IMR-90 (cell line): Measurements from ENCODE around the gene LRP1B. TPM values are rescaled to one million over a fixed set of nuclear protein-coding genes. Genes with fewer than 3 reads are reported as not detected.

ENCODE experiments used
- ATAC-seq: fragments of 200-7000 bp; cut with Tn5 transposase; 2 replicates; pipeline ENCODE4 v1.9.1; 2020; ENCODE audit warnings: low read depth, mild to moderate bottlenecking, moderate library complexity
- BruUV-seq: library from RNA; stranded (reverse); fragments of 400-500 nt; replicated peaks from 2 replicates; lab custom pipeline; 2021; lab: Mats Ljungman, UMichigan
- CTCF ChIA-PET: fragments of 300-600 bp; formaldehyde crosslinking; extraction: SDS; loops from one replicate; lab custom pipeline; 2021; ENCODE audit warnings: antibody characterized with exemption; lab: Yijun Ruan, JAX
- POLR2A ChIA-PET: fragments of 300-600 bp; sonication (Branson Sonifier 250); formaldehyde crosslinking; loops from one replicate; lab custom pipeline; 2022; ENCODE audit warnings: antibody characterized with exemption; ENCODE audit not compliant: unreplicated experiment; lab: Charles Lee
- DNase-seq: peaks from one replicate; pipeline ENCODE4 v3.0.0; 2013
- H2AFZ ChIP-seq: replicated peaks from 2 replicates; pipeline ENCODE3; 2013; ENCODE audit warnings: low read length, mild to moderate bottlenecking; ENCODE audit not compliant: poor library complexity
- H2AK5ac ChIP-seq: 2 replicates; pipeline ENCODE4 v1.6.1; 2013; ENCODE audit warnings: low read depth, low read length, inconsistent platforms
- H2AK9ac ChIP-seq: replicated peaks from 2 replicates; pipeline ENCODE3; 2013; ENCODE audit warnings: mild to moderate bottlenecking, low read depth, low read length, moderate library complexity; ENCODE audit not compliant: poor library complexity
- H2BK120ac ChIP-seq: 2 replicates; pipeline ENCODE4 v1.6.1; 2013; ENCODE audit warnings: low read depth, low read length, inconsistent platforms
- H2BK15ac ChIP-seq: 3 replicates; pipeline ENCODE4 v1.6.1; 2013; ENCODE audit warnings: low read depth, low read length, inconsistent platforms
- H2BK20ac ChIP-seq: 2 replicates; pipeline ENCODE4 v1.6.1; 2013; ENCODE audit warnings: low read depth, mild to moderate bottlenecking, inconsistent platforms, low read length, moderate library complexity
- H2BK5ac ChIP-seq: 2 replicates; pipeline ENCODE4 v1.6.1; 2013; ENCODE audit warnings: mild to moderate bottlenecking, low read depth, low read length, inconsistent platforms; ENCODE audit not compliant: poor library complexity, severe bottlenecking
- H3K14ac ChIP-seq: replicated peaks from 2 replicates; pipeline ENCODE4 v1.6.1; 2013; ENCODE audit warnings: low read depth, low read length, inconsistent platforms
- H3K18ac ChIP-seq: 2 replicates; pipeline ENCODE4 v1.6.1; 2013; ENCODE audit warnings: low read depth, low read length, control low read depth
- H3K23ac ChIP-seq: 2 replicates; pipeline ENCODE4 v1.6.1; 2013; ENCODE audit warnings: low read depth, low read length, inconsistent platforms
- H3K27ac ChIP-seq: 2 replicates; pipeline ENCODE4 v1.5.1; 2013; ENCODE audit warnings: mild to moderate bottlenecking, control low read depth, low read length; ENCODE audit not compliant: insufficient read depth
- H3K27me3 ChIP-seq: 2 replicates; pipeline ENCODE4 v1.6.1; 2013; ENCODE audit warnings: low read length; ENCODE audit not compliant: control insufficient read depth, insufficient read depth
- H3K36me3 ChIP-seq: 2 replicates; pipeline ENCODE4 v1.6.1; 2013; ENCODE audit warnings: low read length, mixed read lengths; ENCODE audit not compliant: control insufficient read depth, insufficient read depth
- H3K4ac ChIP-seq: 2 replicates; pipeline ENCODE4 v1.6.1; 2013; ENCODE audit warnings: low read depth, low read length, inconsistent platforms
- H3K4me1 ChIP-seq: 2 replicates; pipeline ENCODE4 v1.6.1; 2013; ENCODE audit warnings: low read length, mixed read lengths; ENCODE audit not compliant: control insufficient read depth, insufficient read depth
- H3K4me2 ChIP-seq: 2 replicates; pipeline ENCODE4 v1.6.1; 2013; ENCODE audit warnings: low read depth, mild to moderate bottlenecking, control low read depth, low read length, moderate library complexity
- H3K4me3 ChIP-seq: 2 replicates; pipeline ENCODE4 v1.5.1; 2013; ENCODE audit warnings: low read depth, mild to moderate bottlenecking, control low read depth, low read length, moderate library complexity; ENCODE audit not compliant: insufficient read depth
- H3K56ac ChIP-seq: 2 replicates; pipeline ENCODE4 v1.6.1; 2013; ENCODE audit warnings: low read length, inconsistent platforms; ENCODE audit not compliant: insufficient read depth; ENCODE audit errors: extremely low read depth
- H3K79me1 ChIP-seq, 2 experiments: 2 replicates each; pipeline ENCODE4 v1.6.1; 2013; ENCODE audit warnings: low read length in 2 of 2, inconsistent platforms in 1 of 2, low read depth in 1 of 2
- H3K9ac ChIP-seq: 2 replicates; pipeline ENCODE4 v1.6.1; 2013; ENCODE audit warnings: low read depth, low read length, control low read depth
- H3K9me1 ChIP-seq: 2 replicates; pipeline ENCODE4 v1.6.1; 2013; ENCODE audit warnings: low read length, inconsistent platforms; ENCODE audit not compliant: insufficient read depth
- H3K9me3 ChIP-seq: 2 replicates; pipeline ENCODE4 v1.6.1; 2013; ENCODE audit warnings: low read length; ENCODE audit not compliant: control insufficient read depth, insufficient read depth
- H4K20me1 ChIP-seq: 2 replicates; pipeline ENCODE4 v1.6.1; 2013; ENCODE audit warnings: low read length, inconsistent platforms; ENCODE audit not compliant: insufficient read depth
- H4K5ac ChIP-seq: 2 replicates; pipeline ENCODE4 v1.6.1; 2013; ENCODE audit warnings: mild to moderate bottlenecking, low read depth, low read length, control low read depth
- H4K8ac ChIP-seq, 2 experiments: 2 replicates each; pipeline ENCODE4 v1.6.1; 2013; ENCODE audit warnings: low read depth in 2 of 2, low read length in 2 of 2, control low read depth in 1 of 2, inconsistent platforms in 1 of 2
- H4K91ac ChIP-seq: 2 replicates; pipeline ENCODE4 v1.6.1; 2013; ENCODE audit warnings: low read depth, low read length, inconsistent platforms; ENCODE audit not compliant: insufficient read depth
- BHLHE40 ChIP-seq: fragments of 150-350 bp; IDR thresholded peaks from 2 replicates; pipeline ENCODE4 v1.6.1; 2016; ENCODE audit warnings: mild to moderate bottlenecking, low read depth, low read length
- CEBPB ChIP-seq: IDR thresholded peaks from 2 replicates; pipeline ENCODE4 v1.6.1; 2012; ENCODE audit warnings: low read depth, low read length, improper control_type of control experiment
- CHD1 ChIP-seq: IDR thresholded peaks from 2 replicates; pipeline ENCODE4 v1.6.1; 2012; ENCODE audit warnings: low read depth, low read length, improper control_type of control experiment
- ELK1 ChIP-seq: fragments of 150-350 bp; IDR thresholded peaks from 2 replicates; pipeline ENCODE4 v1.6.1; 2016; ENCODE audit warnings: low read depth, mild to moderate bottlenecking, low read length, moderate library complexity, borderline replicate concordance
- FOS ChIP-seq: fragments of 150-350 bp; IDR thresholded peaks from 2 replicates; pipeline ENCODE4 v1.6.1; 2016; ENCODE audit warnings: low read depth, low read length
- MAFK ChIP-seq: IDR thresholded peaks from 2 replicates; pipeline ENCODE4 v1.6.1; 2012; ENCODE audit warnings: low read depth, low read length, improper control_type of control experiment
- MAZ ChIP-seq: IDR thresholded peaks from 2 replicates; pipeline ENCODE4 v1.6.1; 2012; ENCODE audit warnings: low read depth, mild to moderate bottlenecking, low read length, improper control_type of control experiment, moderate library complexity, borderline replicate concordance
- MXI1 ChIP-seq: IDR thresholded peaks from 2 replicates; pipeline ENCODE4 v1.6.1; 2012; ENCODE audit warnings: low read depth, mild to moderate bottlenecking, low read length, moderate library complexity, borderline replicate concordance
- NFE2L2 ChIP-seq: fragments of 150-350 bp; IDR thresholded peaks from 2 replicates; pipeline ENCODE4 v1.6.1; 2016; ENCODE audit warnings: low read depth, mild to moderate bottlenecking, low read length
- POLR2A ChIP-seq: IDR thresholded peaks from 2 replicates; pipeline ENCODE4 v1.6.1; 2012; ENCODE audit warnings: mild to moderate bottlenecking, low read depth, low read length
- RAD21 ChIP-seq: IDR thresholded peaks from 2 replicates; pipeline ENCODE4 v1.6.1; 2012; ENCODE audit warnings: low read length, improper control_type of control experiment
- RCOR1 ChIP-seq: IDR thresholded peaks from 2 replicates; pipeline ENCODE4 v1.6.1; 2012; ENCODE audit warnings: mild to moderate bottlenecking, low read length, improper control_type of control experiment; ENCODE audit not compliant: insufficient replicate concordance
- RFX5 ChIP-seq: IDR thresholded peaks from 2 replicates; pipeline ENCODE4 v1.8.0; 2012; ENCODE audit warnings: low read depth, mild to moderate bottlenecking, low read length, moderate library complexity
- SMC3 ChIP-seq: fragments of 150-350 bp; IDR thresholded peaks from 2 replicates; pipeline ENCODE4 v1.6.1; 2016; ENCODE audit warnings: low read depth, mild to moderate bottlenecking, antibody characterized with exemption, low read length, moderate library complexity
- WGBS, 2 experiments: methylation state at CpG; one replicate each; pipeline versions ENCODE4 v1.1.5 to v1.1.7; 2013; ENCODE audit warnings: missing lambda C conversion rate in 2 of 2; ENCODE audit not compliant: insufficient read length in 1 of 2; ENCODE audit errors: extremely low coverage in 2 of 2; 5-methylcytosine and 5-hydroxymethylcytosine counted together
- dilution Hi-C: fragments of 300-500 bp; cut with HindIII; formaldehyde crosslinking; loops from one replicate; pipeline ENCODE4 v1.14.3; 2018; ENCODE audit warnings: low sequenced_read_pairs; ENCODE audit not compliant: unreplicated experiment
- in situ Hi-C: fragments of 300-500 bp; cut with MboI; formaldehyde crosslinking; loops from 3 replicates; pipeline ENCODE4 v1.14.3; 2019; ENCODE audit warnings: low sequenced_read_pairs, inconsistent platforms, mixed read lengths
- intact Hi-C: fragments of 100-400 bp; cut with micrococcal nuclease; formaldehyde crosslinking; loops from 2 replicates; pipeline ENCODE4 v1.10.0; 2022
- polyA plus RNA-seq, 3 experiments: library from polyadenylated mRNA; depleted of rRNA; stranded (reverse); fragments of >200 nt; gene quantifications; 2 replicates each; pipeline ENCODE4 v1.2.3, GENCODE V29; 2012; ENCODE audit warnings: low replicate concordance in 1 of 3
- total RNA-seq: library from RNA; depleted of rRNA; stranded (reverse); fragments of >200 nt; gene quantifications from 2 replicates; pipeline ENCODE4 v1.2.3, GENCODE V29; 2012
- TF ChIP-seq, protein P1 (sequence below): conservative IDR thresholded peaks from 2 replicates; pipeline ENCODE4 v1.5.1; 2012; ENCODE audit warnings: mild to moderate bottlenecking, low read depth, low read length, improper control_type of control experiment
- TF ChIP-seq, protein P2 (sequence below): fragments of 150-350 bp; IDR thresholded peaks from 2 replicates; pipeline ENCODE4 v1.6.1; 2017; ENCODE audit warnings: mild to moderate bottlenecking, antibody characterized with exemption, low read length, low read depth

LRP1B gene
- total and polyA plus RNA-seq, 2 of the 4 experiments (the other 2 are of a cell fraction): under 0.01 to 0.02 TPM

- in situ Hi-C loops: no loop called here
- Histone ChIP-seq H2BK5ac (no peak overlapping the region), H2BK20ac (no peak overlapping the region), H2AFZ (no peak overlapping the region), H2BK15ac (no peak overlapping the region), H3K4ac (no peak overlapping the region), H3K9me3 (no peaks in the 10 kb centered on the region), H3K27ac (no peak overlapping the region), H4K91ac (no peak overlapping the region), H3K14ac (no peak overlapping the region), H3K36me3 (no peaks in the 10 kb centered on the region), H3K23ac (no peak overlapping the region), H3K56ac (no peak overlapping the region), H3K4me1 (no peaks in the 10 kb centered on the region), H3K18ac (no peak overlapping the region), H4K8ac (no peak overlapping the region), H2AK9ac (no peak overlapping the region), H2BK120ac (no peak overlapping the region), H3K4me3 (no peak overlapping the region), H3K9ac (no peak overlapping the region), H3K4me2 (no peak overlapping the region), H3K79me1 (no peaks in the 10 kb centered on the region), H4K20me1 (no peaks in the 10 kb centered on the region), H3K9me1 (no peaks in the 10 kb centered on the region), H2AK5ac (no peak overlapping the region), H3K27me3 (no peaks in the 10 kb centered on the region), H4K5ac (no peak overlapping the region)
- DNase-seq: no peak
- no CpG with 5 or more reads among the region's 2 CpGs for WGBS, 2 experiments
- intact Hi-C loops: no loop called here
- BruUV-seq: no TSS peak
- ChIA-PET CTCF (interaction anchor here (0.6 kb wide), 1 partner anchor 1240 kb away, joined by 4 read pairs; no protein-coding TSS in a partner anchor), POLR2A (no interaction called here)
- dilution Hi-C loops: no loop called here
- ATAC-seq: no peak
- TF ChIP-seq CEBPB (no peak), MXI1 (no peak), RAD21 (no peak), FOS (no peak), RFX5 (no peak), NFE2L2 (no peak), MAFK (no peak), MAZ (no peak), ELK1 (no peak), RCOR1 (no peak), POLR2A (no peak), BHLHE40 (no peak), SMC3 (no peak), CHD1 (no peak)
- TF ChIP-seq, protein P1, sequence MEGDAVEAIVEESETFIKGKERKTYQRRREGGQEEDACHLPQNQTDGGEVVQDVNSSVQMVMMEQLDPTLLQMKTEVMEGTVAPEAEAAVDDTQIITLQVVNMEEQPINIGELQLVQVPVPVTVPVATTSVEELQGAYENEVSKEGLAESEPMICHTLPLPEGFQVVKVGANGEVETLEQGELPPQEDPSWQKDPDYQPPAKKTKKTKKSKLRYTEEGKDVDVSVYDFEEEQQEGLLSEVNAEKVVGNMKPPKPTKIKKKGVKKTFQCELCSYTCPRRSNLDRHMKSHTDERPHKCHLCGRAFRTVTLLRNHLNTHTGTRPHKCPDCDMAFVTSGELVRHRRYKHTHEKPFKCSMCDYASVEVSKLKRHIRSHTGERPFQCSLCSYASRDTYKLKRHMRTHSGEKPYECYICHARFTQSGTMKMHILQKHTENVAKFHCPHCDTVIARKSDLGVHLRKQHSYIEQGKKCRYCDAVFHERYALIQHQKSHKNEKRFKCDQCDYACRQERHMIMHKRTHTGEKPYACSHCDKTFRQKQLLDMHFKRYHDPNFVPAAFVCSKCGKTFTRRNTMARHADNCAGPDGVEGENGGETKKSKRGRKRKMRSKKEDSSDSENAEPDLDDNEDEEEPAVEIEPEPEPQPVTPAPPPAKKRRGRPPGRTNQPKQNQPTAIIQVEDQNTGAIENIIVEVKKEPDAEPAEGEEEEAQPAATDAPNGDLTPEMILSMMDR: no peak
- TF ChIP-seq, protein P2, sequence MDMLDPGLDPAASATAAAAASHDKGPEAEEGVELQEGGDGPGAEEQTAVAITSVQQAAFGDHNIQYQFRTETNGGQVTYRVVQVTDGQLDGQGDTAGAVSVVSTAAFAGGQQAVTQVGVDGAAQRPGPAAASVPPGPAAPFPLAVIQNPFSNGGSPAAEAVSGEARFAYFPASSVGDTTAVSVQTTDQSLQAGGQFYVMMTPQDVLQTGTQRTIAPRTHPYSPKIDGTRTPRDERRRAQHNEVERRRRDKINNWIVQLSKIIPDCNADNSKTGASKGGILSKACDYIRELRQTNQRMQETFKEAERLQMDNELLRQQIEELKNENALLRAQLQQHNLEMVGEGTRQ: no peak
Observed at GRCh38 chr2:140577453-140577852, 1553.4 kb downstream of the LRP1B start.
